Measurements from ENCODE around the gene HSPE1. TPM values are rescaled to one million over a fixed set of nuclear protein-coding genes. Genes with fewer than 3 reads are reported as not detected.
A peak's percentile ranks its signal among the peaks of the same experiment; 100 is the strongest.

HSPE1 gene
- total RNA-seq, 6 donors from 2014 or later, result 23.5 to 92.8 (median 51.0) TPM

GRCh38 chr2:197453123-197453913, 46.9 kb upstream of the HSPE1 start, which contains the start of gene COQ10B:
COQ10B (plus strand) TSS chr2:197453552; CDS start chr2:197453561, 9 bp downstream.
- Histone ChIP-seq H3K4me3 (peak within 1 kb of the TSS; percentile 43 to 94 (median 86)), H3K4me1 (peaks cover 13 to 39% (median 22%) of the 10 kb centered on the region in 4 donors), H3K27me3 (no peaks in the 10 kb centered on the region), H3K9me3 (no peaks in the 10 kb centered on the region), H3K36me3 (no peaks in the 10 kb centered on the region), H3K27ac (peak within 1 kb of the TSS; percentile 95 to 100 (median 98))
- peak; percentile 98 to 100 for ATAC-seq (ENCODE audit: low FRiP score in 2 of 2)
- DNase-seq, result peak; percentile 98 to 100
- TF ChIP-seq POLR2AphosphoS5 (IDR thresholded peaks at IDR 0.05), result peak; percentile 95 to 96
- TF ChIP-seq EP300 (IDR thresholded peaks at IDR 0.05), result peak in 2 of 4 donors; percentile 15 to 64
- peak; percentile 80 to 97 (median 89) for TF ChIP-seq POLR2A (IDR thresholded peaks at IDR 0.05)
- TF ChIP-seq, protein P1, sequence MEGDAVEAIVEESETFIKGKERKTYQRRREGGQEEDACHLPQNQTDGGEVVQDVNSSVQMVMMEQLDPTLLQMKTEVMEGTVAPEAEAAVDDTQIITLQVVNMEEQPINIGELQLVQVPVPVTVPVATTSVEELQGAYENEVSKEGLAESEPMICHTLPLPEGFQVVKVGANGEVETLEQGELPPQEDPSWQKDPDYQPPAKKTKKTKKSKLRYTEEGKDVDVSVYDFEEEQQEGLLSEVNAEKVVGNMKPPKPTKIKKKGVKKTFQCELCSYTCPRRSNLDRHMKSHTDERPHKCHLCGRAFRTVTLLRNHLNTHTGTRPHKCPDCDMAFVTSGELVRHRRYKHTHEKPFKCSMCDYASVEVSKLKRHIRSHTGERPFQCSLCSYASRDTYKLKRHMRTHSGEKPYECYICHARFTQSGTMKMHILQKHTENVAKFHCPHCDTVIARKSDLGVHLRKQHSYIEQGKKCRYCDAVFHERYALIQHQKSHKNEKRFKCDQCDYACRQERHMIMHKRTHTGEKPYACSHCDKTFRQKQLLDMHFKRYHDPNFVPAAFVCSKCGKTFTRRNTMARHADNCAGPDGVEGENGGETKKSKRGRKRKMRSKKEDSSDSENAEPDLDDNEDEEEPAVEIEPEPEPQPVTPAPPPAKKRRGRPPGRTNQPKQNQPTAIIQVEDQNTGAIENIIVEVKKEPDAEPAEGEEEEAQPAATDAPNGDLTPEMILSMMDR (IDR thresholded peaks at IDR 0.05), result peak in 5 of 6 experiments; percentile 11 to 56 (median 25)
- 0% methylated on average over 69 of the region's 70 CpGs; no CpG with 5 or more reads in 1 of the 2 donors for WGBS, 2 donors

GRCh38 chr2:197453914-197454398, 46.2 kb upstream of the HSPE1 start:
- Histone ChIP-seq H3K27ac (peak overlapping the region; percentile 95 to 100 (median 98)), H3K4me3 (peak overlapping the region; percentile 17 to 94 (median 86)), H3K9me3 (no peaks in the 10 kb centered on the region), H3K36me3 (no peaks in the 10 kb centered on the region), H3K4me1 (peaks cover 13 to 39% (median 22%) of the 10 kb centered on the region in 4 donors), H3K27me3 (no peaks in the 10 kb centered on the region)
- 1 to 3% methylated on average over 9 to 11 of the region's 11 CpGs for WGBS, 2 donors
- peak in 1 of 2 donors; percentile 82 for DNase-seq
- peak in 1 of 2 donors; percentile 86 for ATAC-seq (ENCODE audit: low FRiP score in 2 of 2)
- TF ChIP-seq POLR2AphosphoS5 (IDR thresholded peaks at IDR 0.05) (no peak), POLR2A (IDR thresholded peaks at IDR 0.05) (no peak), EP300 (IDR thresholded peaks at IDR 0.05) (peak in 1 of 4 donors; percentile 2)
- TF ChIP-seq, protein P1 (IDR thresholded peaks at IDR 0.05), result no peak

GRCh38 chr2:197454923-197455322, 45.3 kb upstream of the HSPE1 start:
- H3K36me3 ChIP-seq, result peaks cover 0 to 5% (median 3%) of the 10 kb centered on the region in 4 donors
- H3K27me3 ChIP-seq, result no peaks in the 10 kb centered on the region
- WGBS, 2 donors, result 82 to 90% methylated on average over 2 of the region's 2 CpGs
- no peaks in the 10 kb centered on the region for H3K9me3 ChIP-seq
- peak overlapping the region in 1 of 4 donors; percentile 100 for H3K27ac ChIP-seq
- DNase-seq, result no peak
- no peak for TF ChIP-seq POLR2A (IDR thresholded peaks at IDR 0.05)
- no peak for TF ChIP-seq EP300 (IDR thresholded peaks at IDR 0.05)
- TF ChIP-seq POLR2AphosphoS5 (IDR thresholded peaks at IDR 0.05), result no peak
- TF ChIP-seq, protein P1 (IDR thresholded peaks at IDR 0.05), result no peak
- H3K4me1 ChIP-seq, result peaks cover 13 to 39% (median 22%) of the 10 kb centered on the region in 4 donors
- peak overlapping the region in 3 of 4 donors; percentile 80 to 94 (median 93) for H3K4me3 ChIP-seq
- ATAC-seq (ENCODE audit: low FRiP score in 2 of 2), result no peak

GRCh38 chr2:197455428-197455827, 44.8 kb upstream of the HSPE1 start:
- DNase-seq, result no peak
- no peak for ATAC-seq (ENCODE audit: low FRiP score in 2 of 2)
- Histone ChIP-seq H3K9me3 (no peaks in the 10 kb centered on the region), H3K36me3 (peaks cover 0 to 10% (median 7%) of the 10 kb centered on the region in 4 donors), H3K27ac (no peak overlapping the region), H3K27me3 (no peaks in the 10 kb centered on the region), H3K4me3 (no peak overlapping the region), H3K4me1 (peaks cover 13 to 42% (median 22%) of the 10 kb centered on the region in 4 donors)
- 86 to 100% methylated on average over 1 of the region's 1 CpG for WGBS, 2 donors
- TF ChIP-seq, protein P1 (IDR thresholded peaks at IDR 0.05), result no peak
- TF ChIP-seq POLR2AphosphoS5 (IDR thresholded peaks at IDR 0.05), result no peak
